HG02763 (cell line): ENCODE data around the gene SCGB1C2.
"Not testable (repeated sequence)": the region's sequence is repeated elsewhere in the genome, so short reads cannot be mapped to it uniquely, and the experiment has no call there.

Experiments
- ATAC-seq: cut with Tn5 transposase; IDR thresholded peaks from one replicate; pipeline ENCODE4 v1.9.1; 2021; ENCODE audit warnings: mild to moderate bottlenecking, moderate library complexity; ENCODE audit not compliant: unreplicated experiment

SCGB1C2 gene

DNA sequence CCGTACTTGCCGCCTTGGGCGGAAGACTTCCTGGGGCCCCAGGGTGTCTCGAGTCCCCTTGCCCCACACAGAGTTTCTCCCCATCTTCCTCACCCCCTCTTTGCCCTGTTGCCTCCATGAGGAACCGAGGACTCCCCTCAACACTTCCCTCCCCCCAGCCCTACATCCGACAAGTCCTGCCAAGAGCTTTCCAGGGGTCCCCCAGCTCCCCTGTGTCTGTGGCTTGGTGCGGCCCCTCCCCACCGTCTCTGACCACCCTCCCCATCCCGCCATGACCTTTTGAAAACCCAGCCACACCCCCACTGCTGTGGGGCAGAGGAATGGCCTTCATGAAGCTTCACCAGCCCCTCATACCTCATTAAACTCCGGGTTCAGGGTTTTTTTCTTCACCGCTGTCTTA lies 11.4 kb downstream of the SCGB1C2 start:
- no peak for ATAC-seq

DNA sequence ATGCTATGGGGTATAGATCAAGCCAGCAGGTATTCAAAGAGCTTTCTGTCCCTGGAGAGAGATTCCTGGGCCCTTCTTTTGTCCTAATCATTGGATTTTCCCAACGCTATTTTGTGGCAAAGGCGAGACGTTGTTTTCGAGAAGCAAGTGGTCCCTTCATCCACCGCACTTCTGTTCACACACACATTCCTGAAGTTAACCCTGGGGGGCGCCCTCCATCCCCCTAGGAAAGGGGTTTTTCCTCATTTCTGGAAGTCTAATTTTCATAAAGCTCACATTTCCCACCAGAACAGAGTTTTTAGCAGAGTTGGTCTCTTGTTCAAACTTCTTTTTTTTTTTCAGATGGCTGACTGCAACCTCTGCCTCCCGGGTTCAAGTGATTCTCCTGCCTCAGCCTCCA lies 11.9 kb downstream of the SCGB1C2 start:
- no peak for ATAC-seq

DNA sequence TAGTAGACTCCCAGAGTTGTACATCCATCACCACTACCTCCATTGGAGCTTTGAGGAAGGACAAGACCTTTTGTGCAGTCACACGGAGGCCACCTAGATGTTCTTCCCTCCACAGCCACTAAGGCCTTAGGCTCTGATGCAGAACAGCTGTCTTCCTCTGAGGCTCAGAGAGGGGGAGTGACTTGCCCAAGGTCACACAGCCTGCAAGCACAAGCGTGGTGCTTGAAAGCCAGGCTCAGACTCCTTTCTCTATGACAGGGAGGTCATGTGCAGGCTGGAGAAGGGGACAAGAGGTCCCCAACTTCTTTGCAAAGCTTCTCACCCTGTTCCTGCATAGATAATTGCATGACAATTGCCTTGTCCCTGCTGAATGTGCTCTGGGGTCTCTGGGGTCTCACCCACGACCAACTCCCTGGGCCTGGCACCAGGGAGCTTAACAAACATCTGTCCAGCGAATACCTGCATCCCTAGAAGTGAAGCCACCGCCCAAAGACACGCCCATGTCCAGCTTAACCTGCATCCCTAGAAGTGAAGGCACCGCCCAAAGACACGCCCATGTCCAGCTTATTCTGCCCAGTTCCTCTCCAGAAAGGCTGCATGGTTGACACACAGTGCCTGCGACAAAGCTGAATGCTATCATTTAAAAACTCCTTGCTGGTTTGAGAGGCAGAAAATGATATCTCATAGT lies 12.7 kb downstream of the SCGB1C2 start:
- ATAC-seq, result no peak

DNA sequence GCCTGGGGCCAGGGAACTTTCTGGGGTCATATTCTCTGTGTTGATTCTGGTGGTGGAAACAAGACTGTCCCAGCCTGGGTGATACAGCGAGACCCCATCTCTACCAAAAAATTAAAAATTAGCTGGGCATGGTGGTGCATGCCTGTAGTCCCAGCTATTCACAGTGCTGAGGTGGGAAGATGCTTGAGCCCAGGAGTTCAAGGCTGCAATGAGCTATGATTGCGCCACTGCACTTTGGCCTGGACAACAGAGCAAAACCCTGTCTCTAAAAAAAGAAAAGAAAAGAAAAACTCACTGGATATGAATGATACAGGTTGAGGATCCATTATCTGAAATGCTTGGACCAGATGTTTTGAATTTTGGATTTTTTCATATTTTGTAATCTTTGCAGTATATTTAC lies 13.6 kb downstream of the SCGB1C2 start:
- no peak for ATAC-seq

DNA sequence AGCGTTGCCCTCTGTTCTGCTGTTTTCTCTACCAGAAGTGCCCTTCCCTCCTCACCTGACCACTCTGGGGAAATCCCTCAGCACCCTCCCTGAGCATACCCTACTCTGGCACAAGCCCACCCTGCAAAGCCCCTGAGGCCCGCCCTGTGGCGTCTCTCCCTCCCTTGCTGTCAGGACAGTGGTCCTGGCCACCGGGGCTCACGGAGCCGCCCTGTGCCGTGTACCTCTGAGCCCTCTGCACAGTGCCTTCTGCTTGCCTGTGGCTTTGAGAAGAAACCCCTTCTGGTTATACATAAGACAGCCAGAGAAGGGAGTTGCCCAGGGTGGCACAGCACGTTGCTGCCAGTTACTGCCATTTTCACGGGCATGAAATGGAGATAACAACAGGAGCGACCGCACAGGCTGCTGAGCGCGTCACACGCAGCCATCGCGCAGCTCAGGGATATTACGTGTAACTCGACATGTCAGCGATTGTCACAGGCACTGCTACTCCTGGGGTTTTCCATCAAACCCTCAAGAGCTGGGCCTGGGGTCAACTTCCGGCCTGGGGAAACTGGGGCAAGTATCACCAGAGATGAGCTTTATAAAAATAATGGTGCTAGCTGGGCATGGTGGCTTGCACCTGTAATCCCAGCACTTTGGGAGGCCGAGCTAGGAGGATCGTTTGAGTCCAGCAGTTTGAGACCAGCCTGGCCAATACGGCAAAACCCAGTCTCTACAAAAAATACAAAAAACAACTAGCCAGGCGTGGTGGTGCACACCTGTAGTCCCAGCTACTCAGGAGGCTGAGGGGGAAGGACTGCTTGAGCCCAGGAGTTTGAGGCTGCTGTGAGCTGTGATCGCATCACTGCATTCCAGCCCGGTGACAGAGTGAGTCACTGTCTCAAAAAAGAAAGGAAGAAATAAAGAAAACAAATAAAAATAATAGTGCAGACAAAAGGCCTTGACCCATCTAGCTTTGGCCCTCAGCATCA lies 14.8 kb downstream of the SCGB1C2 start:
- ATAC-seq, result no peak

DNA sequence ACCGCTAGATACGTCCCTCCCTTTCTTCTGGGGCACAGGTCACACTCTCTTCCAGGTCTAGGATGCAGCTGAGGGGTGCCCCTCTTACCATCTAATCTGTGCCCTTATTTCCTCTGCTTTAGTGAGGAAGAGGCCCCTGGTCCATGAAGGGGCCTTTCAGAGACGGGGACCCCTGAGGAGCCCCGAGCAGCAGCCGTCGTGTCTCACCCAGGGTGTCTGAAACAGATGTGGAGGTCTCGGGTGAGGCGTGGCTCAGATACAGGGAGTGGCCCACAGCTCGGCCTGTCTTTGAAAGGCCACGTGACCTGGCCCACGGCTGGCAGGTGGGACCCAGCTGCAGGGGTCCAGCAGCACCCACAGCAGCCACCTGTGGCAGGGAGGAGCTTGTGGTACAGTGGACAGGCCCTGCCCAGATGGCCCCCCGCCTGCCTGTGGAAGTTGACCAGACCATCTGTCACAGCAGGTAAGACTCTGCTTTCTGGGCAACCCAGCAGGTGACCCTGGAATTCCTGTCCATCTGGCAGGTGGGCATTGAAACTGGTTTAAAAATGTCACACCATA lies 15.6 kb downstream of the SCGB1C2 start:
- no peak for ATAC-seq

DNA sequence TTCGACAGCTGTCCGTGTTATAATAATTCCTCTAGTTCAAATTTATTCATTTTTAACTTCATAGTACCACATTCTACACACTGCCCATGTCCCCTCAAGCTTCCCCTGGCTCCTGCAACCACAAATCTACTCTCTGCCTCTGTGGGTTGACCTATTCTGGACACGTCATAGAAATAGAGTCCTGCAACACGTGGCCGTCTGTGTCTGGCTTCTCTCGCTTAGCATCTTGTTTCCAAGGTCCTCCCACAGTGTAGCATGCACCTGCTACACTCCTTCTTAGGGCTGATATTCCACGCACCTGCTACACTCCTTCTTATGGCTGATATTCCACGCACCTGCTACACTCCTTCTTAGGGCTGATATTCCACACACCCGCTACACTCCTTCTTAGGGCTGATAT lies 16.5 kb downstream of the SCGB1C2 start:
- ATAC-seq, result no peak

DNA sequence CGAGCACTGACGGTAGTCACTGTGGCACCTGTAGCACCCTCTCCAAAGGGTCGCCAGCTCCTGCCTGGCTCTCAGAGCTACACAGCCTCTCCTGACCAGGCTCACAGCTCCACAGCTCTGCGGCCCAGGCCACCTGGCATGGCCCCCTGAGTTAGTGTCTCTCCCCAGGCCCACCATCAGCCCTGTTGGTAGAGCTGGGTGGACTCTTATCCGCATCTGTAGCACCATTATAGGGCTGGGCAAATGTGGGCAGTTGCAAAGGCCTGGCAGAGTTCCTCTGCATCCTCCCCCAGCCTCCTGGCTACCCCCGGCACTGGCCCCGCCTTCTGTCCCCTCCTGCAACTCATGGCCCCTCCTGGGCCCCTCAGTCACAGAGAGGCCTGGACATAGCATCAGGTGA lies 18.2 kb downstream of the SCGB1C2 start:
- ATAC-seq, result no peak

DNA sequence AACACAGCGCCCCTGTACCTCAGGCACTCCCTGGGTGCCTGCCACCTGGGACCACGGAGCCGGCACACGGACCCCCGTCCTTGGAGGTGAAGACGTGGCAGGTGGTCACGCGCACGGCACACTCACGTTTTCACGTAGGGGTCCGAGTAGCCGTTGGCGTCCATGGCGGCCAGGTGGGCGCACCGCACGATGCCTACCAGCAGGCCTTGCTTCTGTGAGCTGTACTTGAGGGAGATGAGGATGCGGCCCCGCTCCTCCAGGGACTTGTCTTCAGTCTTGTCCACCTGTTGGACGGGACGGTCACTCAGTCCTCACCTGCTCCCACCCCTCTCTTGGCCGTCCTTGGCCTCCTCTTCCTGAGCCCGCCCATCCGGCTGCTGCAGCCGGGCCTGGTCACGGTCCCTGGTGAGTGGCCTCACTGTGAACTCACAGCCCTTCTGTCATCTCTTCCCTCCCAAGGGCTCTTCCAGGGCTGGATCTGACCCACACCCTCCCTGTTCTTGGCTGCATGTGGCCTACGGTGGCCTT lies 18.8 kb downstream of the SCGB1C2 start:
- no peak for ATAC-seq

DNA sequence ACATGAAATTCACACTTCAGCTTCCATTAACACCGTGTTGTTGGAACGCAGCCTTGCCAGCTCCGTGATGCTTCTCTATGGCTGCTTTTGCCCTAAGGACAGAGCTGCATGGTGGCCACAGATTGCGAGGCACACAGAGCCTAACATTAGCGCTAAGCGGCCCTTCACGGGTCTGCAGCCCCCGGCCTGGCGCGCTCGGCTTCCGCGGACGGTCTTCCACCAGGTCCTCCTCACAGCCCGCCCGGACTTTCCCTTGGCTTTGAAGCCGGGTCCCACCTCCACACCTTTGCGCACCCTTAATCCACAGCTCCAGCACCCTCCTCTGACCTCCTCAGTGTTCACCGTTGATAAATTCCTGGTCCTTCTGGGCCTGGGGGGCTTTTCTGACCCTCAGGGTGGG lies 19.6 kb downstream of the SCGB1C2 start:
- no peak for ATAC-seq

DNA sequence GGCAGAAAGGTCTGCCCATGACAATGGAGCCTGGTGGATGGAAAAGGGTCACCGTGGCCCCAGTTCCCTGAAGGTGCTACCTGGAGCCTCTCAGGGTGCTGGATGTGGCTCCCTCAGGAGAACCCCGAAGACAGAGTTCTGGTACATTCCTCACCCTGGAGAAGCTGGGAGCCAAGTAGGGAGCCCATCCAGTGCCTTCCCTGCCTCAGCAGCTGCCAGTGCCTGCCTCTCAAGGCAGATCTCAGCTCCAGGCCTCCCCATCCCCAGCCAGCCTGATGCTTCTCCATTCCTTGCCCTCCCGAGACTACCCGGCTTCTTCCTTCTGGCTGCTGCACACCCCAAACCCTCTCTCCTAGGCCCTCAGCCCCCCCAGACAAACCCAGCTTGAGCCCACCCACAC lies 20.5 kb downstream of the SCGB1C2 start:
- ATAC-seq, result no peak

DNA sequence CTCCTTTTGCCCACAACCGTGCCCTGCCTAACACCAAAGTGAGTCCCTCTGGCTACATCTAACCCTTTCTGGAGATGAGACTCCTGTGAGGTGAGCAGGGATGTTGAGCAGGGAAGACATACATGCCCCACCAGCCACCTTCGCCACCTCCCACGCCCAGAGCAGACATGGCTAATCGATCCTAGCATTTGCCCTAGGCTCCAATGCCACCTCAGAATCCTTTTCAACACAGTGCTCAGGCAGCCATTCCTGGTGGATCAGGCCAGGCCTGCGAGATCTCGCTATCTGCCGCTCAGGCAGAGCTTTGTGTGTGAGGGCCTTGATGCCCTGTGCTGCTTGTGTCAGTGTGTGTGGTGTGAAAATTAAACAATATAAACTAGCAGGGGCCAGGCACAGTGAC lies 21.0 kb downstream of the SCGB1C2 start:
- ATAC-seq, result no peak

DNA sequence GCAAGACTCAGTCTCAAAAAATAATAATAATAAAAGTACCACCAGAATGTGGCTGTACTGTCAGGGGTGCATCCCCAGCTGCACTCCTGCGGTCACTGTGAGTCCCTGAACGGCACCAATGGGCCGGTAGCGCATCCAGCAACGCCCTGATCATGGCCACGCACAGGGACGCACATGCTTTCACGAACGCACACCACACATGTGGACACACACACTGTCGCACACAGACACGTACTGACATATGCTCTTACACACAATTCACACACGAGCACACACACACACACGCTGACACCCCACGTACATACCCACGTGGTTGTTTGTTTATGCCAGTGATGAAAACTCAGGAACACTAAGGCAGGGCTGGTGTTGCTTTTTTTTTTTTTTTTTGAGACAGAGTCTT lies 22.2 kb downstream of the SCGB1C2 start:
- ATAC-seq, result no peak

DNA sequence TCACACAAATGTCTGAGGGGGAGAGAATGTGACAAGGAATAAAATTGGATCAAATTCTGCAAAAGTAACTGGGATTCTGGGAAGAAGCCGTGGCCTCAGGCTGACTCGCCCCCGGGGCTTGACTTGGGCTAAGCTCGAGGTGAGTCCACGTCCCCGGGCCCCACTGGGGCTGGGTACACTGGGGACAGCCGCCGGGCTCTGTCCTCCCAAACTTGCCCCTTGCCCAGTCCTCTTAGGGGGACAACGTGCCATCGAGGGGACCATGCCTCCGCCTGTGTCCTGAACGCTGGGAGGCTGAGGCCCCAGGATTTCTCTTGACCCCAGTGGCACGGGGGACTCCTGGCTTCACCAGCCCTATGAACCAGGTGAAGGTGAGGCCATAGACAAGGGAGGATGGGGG lies 23.0 kb downstream of the SCGB1C2 start:
- no peak for ATAC-seq

DNA sequence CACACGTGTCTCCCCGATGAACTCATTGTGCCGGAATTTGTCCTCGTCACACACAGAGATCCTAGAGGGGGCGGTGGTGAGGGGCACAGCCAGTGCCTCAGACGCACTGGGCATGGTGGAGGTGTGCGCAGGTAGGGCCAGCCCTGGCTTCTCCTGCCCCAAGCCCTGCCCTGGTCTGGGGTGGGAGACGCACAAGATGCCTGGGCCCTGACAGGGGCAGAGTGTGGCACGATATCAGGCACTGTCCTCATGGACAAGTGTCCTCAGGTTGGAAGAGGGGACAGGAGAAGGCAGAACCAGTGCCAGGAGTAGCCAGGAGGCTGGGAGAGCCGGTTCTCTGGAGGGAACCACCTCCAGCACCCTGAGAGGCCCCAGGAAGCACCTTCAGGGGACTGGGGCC lies 24.1 kb downstream of the SCGB1C2 start:
- no peak for ATAC-seq

DNA sequence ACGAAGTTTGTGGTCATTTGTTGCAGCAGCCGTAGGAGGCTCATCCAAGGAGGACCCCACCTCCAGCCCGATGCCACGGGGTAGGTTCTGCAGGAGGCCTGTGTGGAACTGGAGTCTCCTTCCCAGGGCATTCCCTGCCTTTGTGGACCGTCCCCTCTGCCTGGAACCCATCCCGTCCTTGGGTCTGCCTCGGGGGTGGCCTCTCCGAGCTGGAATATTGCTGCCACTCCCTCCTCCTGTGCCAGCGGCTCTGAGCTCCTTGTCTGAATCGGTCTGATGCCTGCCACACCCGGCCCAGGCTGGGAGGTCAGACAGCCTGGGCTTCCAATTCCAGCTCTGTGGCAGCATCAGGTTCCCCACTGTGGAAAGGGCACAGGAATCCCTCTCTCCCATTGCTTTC lies 25.3 kb downstream of the SCGB1C2 start:
- no peak for ATAC-seq

DNA sequence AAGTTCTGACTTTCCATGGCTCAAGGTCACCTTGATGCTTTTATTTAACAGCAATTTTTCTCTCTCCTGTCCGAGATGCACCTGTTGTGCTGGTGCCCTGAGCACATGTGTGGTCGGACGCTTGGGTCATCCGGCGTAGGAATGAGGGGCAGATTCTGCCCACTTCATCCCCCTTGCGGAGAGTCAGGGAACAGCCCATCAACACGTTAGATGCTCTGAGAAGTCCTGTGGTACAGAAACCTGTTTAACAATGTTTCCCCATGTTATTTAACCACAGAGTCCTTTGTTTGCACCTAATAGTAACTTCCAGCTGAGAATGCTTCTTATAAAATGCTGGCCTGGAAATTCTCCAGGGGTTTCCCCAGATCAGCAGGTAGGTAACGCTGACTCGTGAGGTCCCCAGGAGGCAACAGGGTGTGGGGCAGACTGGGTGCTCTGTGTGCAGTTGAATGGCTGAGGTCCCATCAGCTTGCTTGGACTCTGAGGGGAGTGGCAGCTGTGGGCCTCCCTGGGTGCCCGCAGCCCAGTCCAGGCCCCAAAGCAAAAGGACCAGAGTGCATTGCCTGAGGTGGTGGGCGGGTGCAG lies 26.2 kb downstream of the SCGB1C2 start:
- ATAC-seq, result no peak

DNA sequence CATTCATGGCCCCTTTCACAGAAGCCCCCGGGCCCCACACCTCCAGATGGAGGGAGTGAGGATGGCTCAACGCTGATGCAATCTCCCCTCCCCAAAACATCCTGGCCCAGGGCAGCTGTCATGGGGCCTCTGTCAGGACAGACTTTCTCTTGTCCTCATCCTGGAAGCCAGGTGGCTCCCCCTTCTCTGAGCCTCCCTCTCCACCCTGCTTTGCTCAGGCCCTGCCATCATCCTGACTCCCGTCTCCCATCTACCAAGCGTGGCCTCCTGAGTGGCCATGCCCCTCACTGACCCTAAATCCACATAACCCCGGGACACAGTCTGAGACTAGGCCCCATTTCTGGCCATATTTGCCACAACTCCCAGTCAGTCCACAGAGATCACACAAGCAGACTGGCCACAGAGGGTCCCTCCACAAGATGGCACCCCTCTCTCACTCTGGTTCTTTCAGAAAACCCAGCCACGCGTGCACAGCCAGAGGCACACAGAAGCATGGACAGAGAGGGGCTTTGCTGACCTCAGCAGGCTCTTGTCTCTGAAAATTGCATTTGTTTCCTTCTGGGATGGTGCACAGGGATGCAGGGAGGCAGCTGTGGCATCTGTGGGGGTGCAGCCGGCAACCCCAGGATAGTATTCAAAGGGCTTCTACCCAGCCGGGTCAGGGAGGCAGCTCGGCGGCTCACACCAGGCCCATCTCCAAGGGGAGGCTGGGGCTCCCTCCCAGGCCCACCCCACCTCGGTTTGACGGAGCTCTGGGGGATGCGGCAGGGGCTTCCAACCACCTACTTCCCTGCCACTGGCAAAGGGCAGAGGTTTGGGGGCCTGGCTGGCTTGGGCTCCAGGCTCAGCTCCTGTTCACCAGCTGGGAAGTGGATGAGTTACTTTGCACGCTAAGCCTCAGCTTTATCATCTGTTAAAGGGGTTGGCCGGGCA lies 27.2 kb downstream of the SCGB1C2 start:
- ATAC-seq, result no peak

DNA sequence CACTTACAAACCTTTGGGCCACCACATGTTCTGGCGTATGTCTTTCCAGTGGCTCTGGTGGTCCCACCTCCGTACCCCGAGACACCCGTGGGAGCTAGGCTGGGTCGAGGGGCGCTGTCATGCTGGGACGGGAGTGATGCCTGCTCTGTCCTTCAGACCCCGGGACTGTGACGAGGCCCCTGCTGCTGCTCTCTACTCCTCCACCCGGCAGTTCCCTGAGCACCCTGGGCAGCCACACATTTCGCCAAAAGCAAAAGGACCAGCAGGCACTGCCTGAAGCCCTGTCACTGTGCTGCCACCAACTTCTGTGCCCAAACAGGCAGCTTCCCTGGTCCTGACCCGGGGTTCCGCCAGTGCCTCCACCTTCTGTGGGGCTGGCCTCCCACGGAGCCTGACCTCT lies 28.6 kb downstream of the SCGB1C2 start:
- ATAC-seq, result no peak

DNA sequence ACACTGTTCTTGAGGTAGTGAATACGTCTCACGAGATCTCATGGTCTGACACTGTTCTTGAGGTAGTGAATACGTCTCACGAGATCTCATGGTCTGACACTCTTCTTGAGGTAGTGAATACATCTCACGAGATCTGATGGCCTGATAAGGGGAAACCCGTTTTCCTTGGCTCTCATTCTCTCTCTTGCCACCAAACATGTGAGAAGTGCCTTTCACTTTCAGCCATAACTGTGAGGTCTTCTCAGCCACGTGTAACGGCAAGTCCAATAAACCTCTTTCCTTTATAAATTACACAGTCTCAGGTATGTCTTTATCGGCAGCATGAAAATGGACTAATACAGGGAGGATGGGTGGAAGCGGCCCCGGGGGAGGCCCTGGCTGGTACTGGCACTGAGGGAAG lies 31.2 kb downstream of the SCGB1C2 start:
- ATAC-seq, result not testable (repeated sequence)
